Endothelial cell (in vitro differentiated cells): ENCODE results near the gene BABAM2. TPM values are rescaled to one million over a fixed set of nuclear protein-coding genes. Genes with fewer than 3 reads are reported as not detected.

Experiments used
- DNase-seq: peaks from one replicate; pipeline ENCODE4 v3.0.0; 2021; ENCODE audit warnings: low spot score
- H3K27ac Mint-ChIP-seq: one replicate; pipeline ENCODE4 v1.8.0; 2021; ENCODE audit warnings: mixed read lengths, inconsistent platforms; ENCODE audit not compliant: unreplicated experiment
- H3K27me3 Mint-ChIP-seq: one replicate; pipeline ENCODE4 v1.8.0; 2021; ENCODE audit warnings: mild to moderate bottlenecking, moderate library complexity, mixed read lengths, inconsistent platforms; ENCODE audit not compliant: unreplicated experiment
- H3K36me3 Mint-ChIP-seq: one replicate; pipeline ENCODE4 v1.8.0; 2021; ENCODE audit warnings: mild to moderate bottlenecking, low read depth, mixed read lengths, inconsistent platforms; ENCODE audit not compliant: unreplicated experiment
- H3K4me1 Mint-ChIP-seq: one replicate; pipeline ENCODE4 v1.8.0; 2021; ENCODE audit warnings: mild to moderate bottlenecking, mixed read lengths, inconsistent platforms; ENCODE audit not compliant: unreplicated experiment
- H3K4me3 Mint-ChIP-seq: one replicate; pipeline ENCODE4 v1.8.0; 2021; ENCODE audit warnings: mild to moderate bottlenecking, mixed read lengths, inconsistent platforms; ENCODE audit not compliant: unreplicated experiment
- H3K9me3 Mint-ChIP-seq: one replicate; pipeline ENCODE4 v1.8.0; 2021; ENCODE audit warnings: mixed read lengths, inconsistent platforms; ENCODE audit not compliant: unreplicated experiment
- CTCF ChIP-seq: fragments of 200-600 bp; sonication (generic); IDR thresholded peaks from one replicate; pipeline ENCODE4 v1.5.0; 2021; ENCODE audit warnings: antibody characterized with exemption; ENCODE audit not compliant: unreplicated experiment
- total RNA-seq: library from RNA; stranded (reverse); fragmentation: NEBNext Ultra II Directional; extraction: Animal tissue kit (Norgen Biotek cat#: 25700); gene quantifications from one replicate; pipeline ENCODE4 v1.2.1, GENCODE V29; 2021; ENCODE audit not compliant: unreplicated experiment

BABAM2 gene
- total RNA-seq, 1 donor from 2014 or later, result 40.2 TPM

DNA sequence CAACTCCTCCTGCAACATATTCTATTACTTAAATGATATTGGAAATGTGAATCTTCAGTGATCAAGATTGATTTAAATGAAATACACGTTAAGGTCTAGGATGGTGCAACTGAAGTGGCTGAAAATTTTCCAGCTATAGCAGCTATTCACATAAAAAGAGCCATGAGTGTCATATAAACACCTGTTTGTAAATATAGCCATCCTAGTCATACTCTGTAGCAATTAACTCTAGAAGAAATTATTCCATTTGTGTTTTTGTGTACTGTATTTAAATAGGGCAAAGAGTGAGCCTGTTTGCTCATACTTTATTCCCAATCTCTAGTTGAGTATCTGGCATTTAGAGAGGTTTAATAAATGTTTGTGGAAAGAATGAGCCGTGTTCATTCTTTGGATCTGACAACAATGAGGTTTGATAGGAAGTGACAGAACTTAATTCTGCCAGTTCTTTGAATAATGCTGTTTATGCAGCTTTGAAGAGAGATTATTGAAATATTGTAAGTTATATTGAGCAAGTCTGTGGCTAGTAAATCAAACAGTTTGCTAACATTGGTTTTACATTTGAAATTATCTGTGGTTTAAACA is 49.7 kb downstream of the BABAM2 start:
- Mint-ChIP-seq H3K9me3 (no peaks in the 10 kb centered on the region), H3K4me1 (peaks cover 4% of the 10 kb centered on the region), H3K27me3 (no peaks in the 10 kb centered on the region), H3K36me3 (no peaks in the 10 kb centered on the region), H3K4me3 (no peak overlapping the region), H3K27ac (no peak overlapping the region)
- no peak for DNase-seq
- TF ChIP-seq CTCF, result no peak

DNA sequence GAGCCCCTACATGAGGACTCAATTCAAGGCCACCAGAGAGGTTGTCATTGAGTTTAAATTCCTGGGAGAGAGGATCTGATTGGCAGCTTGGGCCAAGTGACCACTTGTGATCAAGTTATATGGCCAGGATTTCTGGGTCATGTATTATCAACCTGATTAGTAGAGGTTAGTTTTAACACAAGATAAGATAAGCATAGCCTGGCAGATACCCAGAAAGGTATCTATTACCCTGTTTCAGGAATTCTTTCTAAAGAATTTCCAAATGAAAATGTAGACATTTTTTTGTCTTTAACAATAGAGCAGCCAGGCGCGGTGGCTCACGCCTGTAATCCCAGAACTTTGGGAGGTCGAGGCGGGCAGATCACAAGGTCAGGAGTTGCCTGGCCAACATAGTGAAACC is 50.5 kb downstream of the BABAM2 start:
- no peak for DNase-seq
- no peak for TF ChIP-seq CTCF
- Mint-ChIP-seq H3K4me1 (peaks cover 4% of the 10 kb centered on the region), H3K27me3 (no peaks in the 10 kb centered on the region), H3K9me3 (no peaks in the 10 kb centered on the region), H3K36me3 (no peaks in the 10 kb centered on the region), H3K27ac (no peak overlapping the region), H3K4me3 (no peak overlapping the region)

DNA sequence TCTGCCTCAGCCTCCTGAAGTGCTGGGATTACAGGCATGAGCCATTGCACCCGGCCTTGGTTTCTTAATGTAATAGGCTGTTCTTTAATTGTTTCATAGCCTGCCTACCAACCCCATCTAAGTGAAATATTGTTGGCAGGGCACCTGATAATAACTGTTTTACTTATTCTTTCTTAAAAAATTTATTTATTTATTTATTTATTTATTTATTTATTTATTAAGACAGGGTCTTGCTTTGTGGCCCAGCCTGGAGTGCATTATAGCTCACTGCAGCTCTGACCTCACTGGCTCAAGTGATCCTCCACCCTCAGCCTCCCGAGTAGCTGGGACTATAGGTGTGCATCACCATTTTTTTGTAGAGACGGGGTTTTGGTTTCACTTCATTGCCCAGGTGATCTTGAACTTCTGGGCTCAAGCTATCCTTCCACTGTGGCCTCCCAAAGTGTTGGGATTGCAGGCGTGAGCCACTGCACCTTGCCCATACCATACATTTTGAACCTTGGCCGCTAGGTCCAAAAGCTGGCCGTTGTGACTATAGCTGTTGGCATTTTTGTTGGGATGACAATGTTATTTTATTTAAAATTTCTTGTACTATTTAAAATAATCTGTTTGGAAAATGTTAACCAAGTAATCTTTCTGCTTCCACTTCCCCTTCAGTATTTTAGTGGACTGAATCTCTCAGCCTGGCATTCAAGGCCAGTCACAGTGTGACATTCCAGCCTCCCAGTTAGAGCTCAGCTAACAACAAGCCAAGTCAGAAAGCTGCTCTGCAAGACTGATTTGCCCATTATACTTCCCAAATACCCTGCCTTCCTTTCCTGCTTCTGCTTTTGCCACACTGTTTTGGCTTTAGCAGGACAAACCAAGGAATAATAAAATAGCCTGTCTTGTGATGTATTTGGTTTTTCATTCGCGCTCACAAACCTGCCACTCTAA is 52.4 kb downstream of the BABAM2 start:
- H3K9me3 Mint-ChIP-seq, result no peaks in the 10 kb centered on the region
- no peak overlapping the region for H3K27ac Mint-ChIP-seq
- H3K27me3 Mint-ChIP-seq, result no peaks in the 10 kb centered on the region
- H3K36me3 Mint-ChIP-seq, result no peaks in the 10 kb centered on the region
- DNase-seq, result no peak
- TF ChIP-seq CTCF, result no peak
- peaks cover 4% of the 10 kb centered on the region for H3K4me1 Mint-ChIP-seq
- no peak overlapping the region for H3K4me3 Mint-ChIP-seq

- H3K9me3 Mint-ChIP-seq, result no peaks in the 10 kb centered on the region
- H3K4me3 Mint-ChIP-seq, result no peak overlapping the region
- H3K27ac Mint-ChIP-seq, result no peak overlapping the region
- no peak for TF ChIP-seq CTCF
- no peak for DNase-seq
- no peaks in the 10 kb centered on the region for H3K27me3 Mint-ChIP-seq
- no peaks in the 10 kb centered on the region for H3K36me3 Mint-ChIP-seq
- H3K4me1 Mint-ChIP-seq, result peaks cover 10% of the 10 kb centered on the region
Measured at GRCh38 chr2:27946530-27947060, 56.1 kb downstream of the BABAM2 start.

DNA sequence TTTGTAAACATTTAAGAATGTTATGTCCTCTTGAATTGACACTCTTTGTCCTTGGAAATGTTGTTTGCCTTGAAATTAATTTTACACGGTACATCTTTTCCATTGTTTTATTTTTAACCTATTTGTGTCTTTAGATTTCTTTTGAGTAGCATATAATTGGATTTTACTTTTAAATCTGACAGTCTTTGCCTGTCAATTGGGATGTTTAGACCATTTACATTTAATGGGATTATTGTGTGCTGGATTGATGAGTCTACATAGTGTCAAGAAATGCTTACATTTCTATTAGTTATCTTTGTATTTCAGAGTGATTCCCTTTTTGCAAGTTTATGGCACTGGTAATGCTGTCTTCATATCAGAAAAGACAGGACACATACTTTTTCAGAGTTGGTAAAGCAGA is 61.5 kb downstream of the BABAM2 start:
- Mint-ChIP-seq H3K4me1 (peaks cover 28% of the 10 kb centered on the region), H3K27me3 (peaks cover 3% of the 10 kb centered on the region), H3K36me3 (no peaks in the 10 kb centered on the region), H3K27ac (no peak overlapping the region), H3K9me3 (no peaks in the 10 kb centered on the region), H3K4me3 (no peak overlapping the region)
- no peak for TF ChIP-seq CTCF
- no peak for DNase-seq
